IPS DF 19.7 (cell line): ENCODE results near the gene ZNF343.
"Not testable (repeated sequence)": the region's sequence is repeated elsewhere in the genome, so short reads cannot be mapped to it uniquely, and the experiment has no call there.

Experiments
- DNase-seq: peaks from one replicate; pipeline ENCODE4 v3.0.0-alpha.2; 2013; ENCODE audit warnings: low read depth, low spot score

Gene ZNF343

DNA sequence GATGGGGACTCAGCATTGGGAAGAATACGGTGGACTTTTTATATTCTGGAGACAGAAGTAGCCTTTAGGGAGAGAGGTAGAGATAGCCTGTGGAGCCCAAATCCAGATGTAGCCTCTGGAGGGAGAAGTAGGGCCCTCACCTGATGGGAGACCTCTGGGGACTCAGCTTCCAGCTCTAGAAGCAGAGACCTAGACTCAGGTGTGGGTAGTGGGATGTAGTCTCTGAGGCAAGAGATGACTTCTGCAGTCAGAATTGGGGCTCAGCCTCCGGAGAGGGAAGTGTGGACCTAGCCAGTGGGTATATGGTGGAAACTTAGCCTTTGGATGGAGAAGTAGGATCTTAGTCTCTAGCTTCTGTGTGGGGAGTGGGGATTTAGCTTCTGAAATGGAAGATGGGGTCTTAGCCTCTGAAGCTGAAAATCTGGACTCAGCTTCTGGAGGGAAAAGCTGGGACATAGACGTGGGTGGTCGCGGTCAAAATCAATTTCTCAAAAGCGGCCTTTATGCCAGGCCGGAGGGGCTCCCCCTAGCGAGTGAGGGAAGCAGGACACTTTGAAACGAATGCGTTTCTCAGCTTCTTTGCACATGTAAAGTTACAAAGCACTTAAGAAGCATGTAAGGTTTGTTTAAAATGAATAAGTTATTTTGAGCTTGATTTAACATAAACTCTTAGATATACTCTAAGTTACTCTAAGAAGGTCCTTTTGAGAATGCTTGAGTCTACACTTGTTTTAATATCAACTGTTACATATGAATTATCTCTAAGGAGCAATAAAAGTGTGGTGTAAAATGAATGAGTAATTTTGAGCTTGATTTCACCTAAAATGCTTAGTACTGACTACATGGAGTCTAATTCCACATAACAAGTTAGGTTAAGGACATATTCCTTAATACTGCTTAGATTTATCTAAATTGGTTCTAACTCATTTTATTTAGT is 12.9 kb upstream of the ZNF343 start:
- DNase-seq, result no peak

DNA sequence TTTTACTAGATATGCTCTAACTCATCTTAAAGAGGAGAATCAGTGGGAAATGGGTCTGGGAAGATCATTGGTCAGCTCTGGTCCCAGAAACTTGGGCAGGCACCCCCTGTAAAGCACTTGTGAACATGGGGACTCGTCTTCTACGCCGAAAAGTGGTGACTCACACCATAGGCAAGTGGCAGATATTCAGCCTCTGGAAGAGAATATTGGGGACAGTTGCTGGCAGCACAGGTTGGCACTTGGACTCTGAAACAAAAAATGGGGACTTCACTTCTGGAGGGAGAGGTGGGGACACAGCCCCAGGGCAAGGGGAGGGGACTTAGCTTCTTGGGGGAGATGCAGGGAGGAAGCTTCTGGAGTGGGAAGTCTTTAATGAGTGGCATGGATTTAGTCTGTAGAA is 11.9 kb upstream of the ZNF343 start:
- DNase-seq, result no peak

DNA sequence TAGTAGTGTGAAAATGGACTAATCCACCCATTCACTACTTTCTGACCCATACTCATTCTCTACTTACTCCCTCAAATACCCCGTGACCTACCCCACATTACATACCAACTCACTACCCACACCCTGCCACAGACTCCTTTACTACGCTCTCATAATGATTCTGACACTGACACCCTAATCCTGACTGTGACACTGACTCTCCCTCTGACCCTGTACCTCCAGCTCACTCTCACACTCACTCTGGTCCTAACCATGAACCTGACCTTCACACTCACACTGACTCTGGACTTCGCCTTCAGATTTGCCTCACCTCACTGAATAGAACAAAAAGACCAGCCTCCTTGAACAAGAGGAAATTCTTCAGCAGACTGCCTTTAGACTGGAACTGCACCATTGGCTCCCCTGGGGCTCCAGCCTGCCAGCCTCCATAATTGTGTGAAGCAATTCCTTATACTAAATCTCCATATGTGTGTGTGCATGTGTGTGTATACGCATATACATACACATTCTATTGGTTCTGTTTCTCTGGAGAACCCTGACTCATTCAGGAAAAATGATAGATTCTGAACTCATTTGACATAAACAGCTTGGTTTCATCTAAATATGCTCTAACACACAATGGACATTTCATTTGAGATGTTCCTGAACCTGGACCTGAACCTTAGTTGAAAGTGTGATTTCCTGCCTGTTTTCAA is 10.5 kb upstream of the ZNF343 start:
- DNase-seq, result no peak

- DNase-seq, result no peak
These were observed 9.8 kb upstream of the ZNF343 start for GRCh38 chr20:2518558-2518957.

DNA sequence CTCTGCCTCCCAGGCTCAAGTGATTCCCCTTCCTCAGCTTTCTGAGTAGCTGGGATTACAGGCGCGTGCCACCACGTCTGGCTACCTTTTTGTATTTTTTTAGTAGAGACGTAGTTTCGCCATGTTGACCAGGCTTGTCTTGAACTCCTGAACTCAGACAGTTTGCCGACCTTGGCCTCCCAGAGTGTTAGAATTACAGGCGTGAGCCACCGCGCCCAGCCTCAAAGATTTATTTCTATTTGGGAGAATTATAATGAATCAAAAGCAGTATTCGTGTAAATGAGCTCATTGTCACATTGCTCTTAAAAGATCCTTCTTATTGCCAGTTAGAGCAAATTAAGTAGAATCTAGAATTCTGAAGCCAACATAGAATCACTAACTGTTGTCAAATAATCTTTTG is 9.4 kb upstream of the ZNF343 start:
- no peak for DNase-seq

GRCh38 chr20:2516399-2516798 is 7.7 kb upstream of the ZNF343 start:
- no peak for DNase-seq

DNA sequence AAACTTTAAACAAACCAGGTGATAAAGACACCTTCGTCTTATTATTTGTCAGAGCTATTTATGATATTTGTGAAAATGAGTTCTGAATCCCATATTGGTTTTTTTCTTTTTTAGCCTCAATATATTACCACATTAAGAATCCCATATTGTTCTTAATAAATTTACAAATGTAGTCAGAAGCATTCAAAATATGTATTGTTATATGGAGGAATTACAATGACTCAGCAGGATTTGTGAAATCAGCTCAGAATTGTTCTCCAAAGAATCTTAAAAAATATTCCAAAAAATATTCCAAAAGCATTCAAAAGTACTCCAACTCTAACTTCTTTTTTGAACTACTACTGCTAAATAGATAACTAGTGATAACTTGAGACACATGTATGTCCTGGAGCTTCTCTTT is 6.5 kb upstream of the ZNF343 start:
- no peak for DNase-seq

GRCh38 chr20:2509794-2510193 is 1.1 kb upstream of the ZNF343 start:
- DNase-seq, result no peak

- DNase-seq, result no peak
These were observed 710 bp upstream of the ZNF343 start for GRCh38 chr20:2509468-2509781.

DNA sequence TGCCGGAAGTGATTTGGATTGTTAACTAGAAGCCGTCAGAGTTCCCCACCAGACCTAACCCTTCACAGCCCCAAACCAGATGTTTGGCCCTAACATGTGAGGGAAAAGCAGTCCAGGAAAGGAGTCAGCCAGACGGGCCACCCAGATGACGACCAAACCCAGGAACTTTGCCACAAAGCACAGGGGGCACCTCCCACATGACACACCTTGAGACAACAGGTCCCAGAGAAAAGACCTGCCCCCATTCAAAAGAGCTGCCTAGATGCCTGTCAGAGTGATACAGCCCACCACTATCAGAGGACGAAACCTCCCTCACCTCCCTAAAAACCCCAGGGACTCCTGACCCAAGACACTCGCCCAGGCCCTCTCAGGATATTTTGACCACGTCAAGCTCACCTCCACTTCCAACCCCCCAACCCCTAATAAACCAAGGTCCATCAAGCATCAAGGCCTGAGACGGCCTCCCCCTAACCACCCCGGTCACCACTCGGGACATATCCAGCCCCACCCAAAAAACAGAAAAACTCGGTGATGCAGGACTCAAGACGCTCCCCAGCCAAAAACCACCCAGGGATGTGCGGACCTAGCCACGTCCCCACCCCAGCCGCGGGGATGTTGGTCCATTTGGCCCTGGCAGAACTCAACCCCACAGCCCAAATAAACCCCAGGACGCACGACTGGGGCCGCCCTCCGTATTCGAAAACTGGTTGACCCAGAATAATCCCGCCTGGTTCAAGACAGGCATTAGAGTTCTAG is 662 bp downstream of the ZNF343 start:
- DNase-seq, result no peak

DNA sequence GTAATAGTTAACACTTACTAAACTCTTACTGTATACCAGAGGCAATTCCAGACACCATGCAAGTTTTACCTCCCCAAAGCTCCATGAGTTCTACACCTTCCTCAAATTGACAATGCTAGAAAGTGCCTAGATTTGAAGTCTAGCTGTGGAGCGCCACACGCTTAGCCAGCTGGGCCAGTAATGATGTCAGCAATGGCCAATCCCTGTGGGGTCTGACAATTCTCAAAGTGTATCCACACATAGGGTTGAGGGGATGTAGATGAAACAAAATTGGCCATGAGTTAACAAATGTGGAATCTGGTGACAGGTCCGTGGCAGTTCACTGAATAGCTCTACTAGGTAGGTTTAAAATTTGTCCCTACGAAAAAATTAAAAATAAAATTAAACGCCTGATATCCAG is 1.3 kb downstream of the ZNF343 start:
- DNase-seq, result no peak

GRCh38 chr20:2506426-2506825 is 2.3 kb downstream of the ZNF343 start:
- not testable (repeated sequence) for DNase-seq

- not testable (repeated sequence) for DNase-seq
These were observed 3.9 kb downstream of the ZNF343 start for GRCh38 chr20:2504803-2505202.

GRCh38 chr20:2502808-2503384 is 5.8 kb downstream of the ZNF343 start:
- DNase-seq, result not testable (repeated sequence)

GRCh38 chr20:2485661-2486060 is 23.1 kb downstream of the ZNF343 start:
- DNase-seq, result no peak

- DNase-seq, result no peak
These were observed 23.6 kb downstream of the ZNF343 start for GRCh38 chr20:2485080-2485479.

DNA sequence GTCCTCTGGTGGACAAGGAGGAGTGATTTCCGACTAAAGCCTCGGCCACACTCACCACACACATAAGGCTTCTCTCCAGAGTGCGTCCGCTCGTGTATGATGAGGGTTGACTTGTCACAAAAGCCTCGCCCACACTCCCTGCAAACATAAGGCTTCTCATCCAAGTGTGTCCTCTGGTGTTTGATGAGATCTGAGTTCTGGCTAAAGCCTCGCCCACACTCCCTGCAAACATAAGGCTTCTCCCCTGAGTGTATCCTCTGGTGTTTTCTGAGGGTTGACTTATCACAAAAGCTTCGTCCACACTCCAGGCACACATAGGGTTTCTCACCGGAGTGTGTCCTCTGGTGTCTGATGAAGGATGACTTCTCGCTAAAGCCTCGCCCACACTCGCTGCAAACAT is 25.2 kb downstream of the ZNF343 start:
- no peak for DNase-seq

DNA sequence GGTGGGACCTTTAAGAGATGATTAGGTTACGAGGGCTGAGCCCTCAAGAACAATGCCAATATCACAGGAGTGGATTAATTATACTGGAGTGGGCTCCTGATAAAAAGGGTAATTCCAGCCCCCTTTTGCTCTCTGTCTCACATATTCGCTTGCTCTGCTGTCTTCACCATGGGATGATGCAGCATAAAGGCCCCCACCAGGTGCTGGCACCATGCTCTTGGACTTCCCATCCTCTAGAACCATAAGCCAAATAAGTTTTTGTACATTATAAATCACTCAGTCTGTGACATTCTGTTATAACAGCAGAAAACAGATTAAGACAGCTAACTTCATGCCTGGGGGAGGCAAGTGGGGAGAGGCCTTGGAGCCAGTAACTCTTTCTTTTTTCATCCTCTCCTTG is 28.3 kb downstream of the ZNF343 start:
- DNase-seq, result no peak

- DNase-seq, result no peak
These were observed 31.7 kb downstream of the ZNF343 start for GRCh38 chr20:2476742-2477615.

DNA sequence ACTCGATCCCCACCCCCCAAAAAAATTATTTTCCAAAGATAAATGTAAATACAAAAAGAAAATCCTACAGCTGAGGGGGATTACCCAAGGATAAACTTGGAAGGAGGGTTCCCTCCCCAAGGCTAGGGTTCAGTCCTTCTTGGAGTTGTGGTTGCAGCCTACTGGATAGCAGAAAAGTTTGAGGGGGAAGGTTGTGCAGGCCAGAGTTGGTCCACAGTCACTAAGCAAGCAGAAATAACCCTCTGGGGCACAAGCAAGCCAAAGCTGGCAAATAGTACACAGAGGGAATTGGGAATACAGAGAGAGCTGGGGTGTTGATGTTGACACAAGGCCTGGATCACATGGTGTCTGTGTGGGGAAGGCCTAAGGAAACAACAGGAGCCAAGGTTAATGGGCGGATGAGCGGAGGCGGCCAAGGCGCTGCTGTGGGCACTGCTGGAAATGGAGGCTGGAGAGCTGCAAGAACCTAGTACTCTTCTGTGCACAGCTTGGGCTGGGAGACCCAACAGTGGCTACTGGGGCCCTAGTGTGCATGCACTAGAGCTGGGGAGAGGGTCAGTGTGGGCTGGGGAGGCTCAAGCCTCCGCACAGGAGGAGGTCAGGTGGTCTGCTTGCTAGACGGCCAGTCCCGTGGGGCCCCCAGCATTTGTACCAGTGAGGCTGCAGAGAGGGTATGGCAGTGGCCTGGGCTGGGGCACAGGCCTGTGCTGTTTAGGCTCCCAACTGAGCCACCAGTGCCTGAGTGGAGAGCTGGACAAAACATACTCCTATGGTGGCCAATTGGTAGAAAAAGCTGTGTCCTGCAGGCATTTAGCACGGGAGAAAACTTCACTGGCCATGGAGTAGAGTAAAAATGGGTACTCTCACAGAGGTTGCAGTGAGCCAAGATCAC is 32.6 kb downstream of the ZNF343 start:
- no peak for DNase-seq
